Esophagus mucosa (tissue), 1 donor: Measurements from ENCODE around the gene AGBL2. TPM values are rescaled to one million over a fixed set of nuclear protein-coding genes. Genes with fewer than 3 reads are reported as not detected.
A peak's percentile ranks its signal among the peaks of the same experiment; 100 is the strongest.

ENCODE experiments used
- ATAC-seq: fragments of 200-7000 bp; cut with Tn5 transposase; one replicate; pipeline ENCODE4 v1.9.1; 2020
- total RNA-seq: library from RNA; stranded (reverse); gene quantifications from one replicate; pipeline ENCODE4 v1.2.4, GENCODE V29; 2023
- donor health status: DM: yes; HTN: yes; CAD: no.

AGBL2 gene
- total RNA-seq, 1 donor from 2014 or later: 1.1 TPM

DNA sequence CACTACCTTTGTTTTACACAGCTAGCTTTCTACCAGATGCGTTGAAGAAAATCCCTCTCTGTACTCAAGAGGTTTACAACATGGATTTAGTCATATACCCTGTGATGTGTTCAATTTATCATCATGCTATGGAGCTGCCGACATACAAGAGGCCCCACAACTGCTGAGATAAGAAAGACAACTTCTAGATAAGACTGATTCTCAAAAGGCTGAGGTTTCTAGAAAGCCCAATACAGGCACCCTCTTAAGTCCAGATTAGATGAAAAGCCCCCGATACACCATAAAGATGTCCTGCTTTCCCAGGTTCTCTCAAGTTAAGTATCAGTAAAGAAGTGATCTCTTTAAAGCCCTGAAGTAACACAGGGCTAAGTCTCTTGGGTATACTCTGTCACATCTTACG lies 87.1 kb downstream of the AGBL2 start:
- no peak for ATAC-seq

DNA sequence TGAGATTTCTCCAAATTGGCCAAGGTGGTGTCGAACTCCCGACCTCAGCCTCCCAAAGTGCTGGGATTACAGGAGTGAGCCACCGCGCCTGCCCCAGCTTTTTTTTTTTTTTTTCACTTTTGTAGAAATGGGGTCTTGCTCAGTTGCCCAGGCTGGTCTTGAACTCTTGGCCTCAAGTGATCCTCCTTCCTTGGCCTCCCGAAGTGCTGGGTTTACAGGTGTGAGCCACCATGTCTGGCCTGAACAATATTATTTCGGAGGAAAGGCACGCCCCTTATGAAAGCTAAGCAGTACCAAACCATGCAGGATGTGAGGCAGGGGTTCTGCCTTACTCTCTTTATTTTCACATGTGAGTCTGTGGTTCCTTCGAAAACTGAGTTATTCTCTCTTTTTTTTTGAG lies 88.9 kb downstream of the AGBL2 start:
- no peak for ATAC-seq

- ATAC-seq: peak; percentile 32
Observed at GRCh38 chr11:47620836-47621378, 94.3 kb downstream of the AGBL2 start.

DNA sequence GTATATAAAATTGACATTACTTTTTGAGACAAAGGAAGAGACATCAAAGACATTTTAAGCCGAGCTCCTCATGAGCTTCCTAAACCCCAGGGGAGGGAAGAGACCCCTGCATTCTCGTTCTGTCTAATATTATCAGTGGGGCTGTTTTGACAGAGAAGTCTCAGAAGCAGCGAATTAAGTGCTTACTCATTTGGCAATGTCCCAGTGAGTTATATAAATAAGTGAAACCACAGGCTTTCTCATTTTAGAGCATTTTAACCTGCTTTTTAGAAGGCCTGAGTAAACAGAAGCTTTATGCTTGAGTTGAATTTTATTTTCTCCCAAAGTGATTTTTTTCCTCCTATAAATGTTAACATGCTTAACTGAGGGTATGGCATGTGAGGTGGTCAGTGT lies 97.8 kb downstream of the AGBL2 start:
- ATAC-seq: no peak

DNA sequence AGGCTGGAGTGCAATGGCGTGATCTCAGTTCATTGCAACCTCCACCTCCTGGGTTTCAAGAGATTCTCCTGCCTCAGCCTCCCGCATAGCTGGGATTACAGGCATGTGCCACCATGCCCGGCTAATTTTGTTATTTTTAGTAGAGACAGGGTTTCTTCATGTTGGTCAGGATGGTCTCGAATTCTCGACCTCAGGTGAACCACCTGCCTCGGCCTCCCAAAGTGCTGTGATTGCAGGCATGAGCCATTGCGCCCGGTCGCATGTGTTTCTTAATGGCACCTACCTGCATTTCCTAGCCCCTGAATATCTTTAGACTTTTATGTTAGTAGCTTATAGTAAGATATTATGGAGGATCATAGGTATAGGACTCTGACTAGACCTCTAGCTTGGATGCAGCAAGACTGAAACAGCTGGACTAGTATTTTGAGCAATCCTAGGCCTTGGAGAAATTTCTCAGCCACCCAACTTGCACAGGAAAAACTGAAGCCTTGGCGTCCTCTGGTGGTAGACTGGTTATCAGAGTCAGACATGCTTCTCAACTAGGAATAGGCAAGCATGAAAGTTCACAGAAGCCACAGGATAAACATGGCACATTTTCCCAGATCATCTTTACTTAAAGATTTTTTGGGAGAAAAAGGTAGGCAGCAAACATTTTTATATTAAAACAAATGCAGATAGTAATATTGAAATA lies 98.3 kb downstream of the AGBL2 start:
- peak; percentile 39 for ATAC-seq

- no peak for ATAC-seq
Observed at GRCh38 chr11:47615249-47615648, 99.9 kb downstream of the AGBL2 start.

- no peak for ATAC-seq
Observed at GRCh38 chr11:47611348-47611794, 103.8 kb downstream of the AGBL2 start.

DNA sequence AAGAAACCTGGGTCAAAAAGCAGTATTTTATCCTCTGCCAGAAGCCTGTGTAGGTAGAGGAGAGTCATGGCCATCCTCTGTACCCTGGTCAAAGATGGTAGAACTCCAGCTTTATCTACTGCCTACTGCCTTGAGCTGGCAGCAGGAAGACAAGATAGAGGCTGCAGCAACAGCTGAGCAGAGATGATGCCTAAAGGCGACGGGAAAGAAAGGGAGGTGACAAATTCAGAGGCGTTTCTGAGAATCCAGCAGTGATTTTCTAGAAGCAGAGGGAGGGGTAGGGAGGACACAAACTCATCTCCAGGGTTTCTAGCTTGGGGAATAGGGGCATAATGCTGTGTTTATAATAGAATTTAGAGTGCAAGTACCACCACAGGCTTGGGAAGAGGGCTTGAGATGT lies 105.5 kb downstream of the AGBL2 start:
- no peak for ATAC-seq

Other genes starting within 250 kb of the AGBL2 start
- gene CELF1, start 162.2 kb downstream of the AGBL2 start, total RNA-seq: 63.7 TPM
- gene PTPMT1, start 149.8 kb downstream of the AGBL2 start, total RNA-seq: 29.6 TPM
- gene KBTBD4, start 136.4 kb downstream of the AGBL2 start, total RNA-seq: 8.0 TPM
- 103 TPM for gene NDUFS3, start 136.3 kb downstream of the AGBL2 start, total RNA-seq
- not detected for gene FAM180B, start 128.7 kb downstream of the AGBL2 start, total RNA-seq
- not detected for gene C1QTNF4, start 121.0 kb downstream of the AGBL2 start, total RNA-seq
- gene MTCH2, start 72.8 kb downstream of the AGBL2 start, total RNA-seq: 102 TPM
- gene FNBP4, start 52.0 kb upstream of the AGBL2 start, total RNA-seq: 49.4 TPM
- gene NUP160, start 133.0 kb upstream of the AGBL2 start, total RNA-seq: 21.4 TPM